Panc1 (cell line): ENCODE measurements around the gene ALOX5. TPM values are rescaled to one million over a fixed set of nuclear protein-coding genes. Genes with fewer than 3 reads are reported as not detected.

ENCODE experiments used
- ATAC-seq: fragments of 200-7000 bp; cut with Tn5 transposase; 2 replicates; pipeline ENCODE4 v1.9.1; 2020; ENCODE audit warnings: mild to moderate bottlenecking, moderate library complexity
- BruUV-seq: library from RNA; stranded (reverse); fragments of 400-500 nt; replicated peaks from 2 replicates; lab custom pipeline; 2021; lab: Mats Ljungman, UMichigan
- CTCF ChIA-PET: fragments of 300-600 bp; sonication (Branson Sonifier 250); formaldehyde crosslinking; loops from one replicate; lab custom pipeline; 2022; ENCODE audit warnings: antibody characterized with exemption; lab: Charles Lee
- POLR2A ChIA-PET: fragments of 300-600 bp; sonication (Branson Sonifier 250); formaldehyde crosslinking; loops from one replicate; lab custom pipeline; 2022; ENCODE audit warnings: antibody characterized with exemption; lab: Charles Lee
- DNase-seq: peaks from one replicate; pipeline ENCODE4 v3.0.0-alpha.2; 2010; ENCODE audit warnings: low read depth, low spot score
- H3K27ac ChIP-seq: 2 replicates; pipeline ENCODE4 v1.5.1; 2011; ENCODE audit warnings: mild to moderate bottlenecking, low read length, inconsistent platforms
- H3K27me3 ChIP-seq: fragments of 200-500 bp; sonication (Bioruptor generic); 2 replicates; pipeline ENCODE4 v1.6.0; 2014; ENCODE audit warnings: low read length, inconsistent platforms; ENCODE audit not compliant: control insufficient read depth, insufficient read depth
- H3K36me3 ChIP-seq: fragments of 200-500 bp; sonication (Bioruptor generic); 2 replicates; pipeline ENCODE4 v1.5.1; 2014; ENCODE audit warnings: inconsistent platforms, mild to moderate bottlenecking, low read length, moderate library complexity; ENCODE audit not compliant: control insufficient read depth, insufficient read depth
- H3K4me1 ChIP-seq: 2 replicates; pipeline ENCODE4 v1.5.1; 2011; ENCODE audit warnings: inconsistent platforms, mild to moderate bottlenecking, low read length, moderate library complexity; ENCODE audit not compliant: control insufficient read depth, insufficient read depth
- H3K4me3 ChIP-seq, 2 experiments: 2 replicates each; pipeline ENCODE4 v1.5.1; 2011 to 2012; ENCODE audit warnings: low read depth in 2 of 2, low read length in 2 of 2, mild to moderate bottlenecking in 2 of 2, inconsistent platforms in 1 of 2, moderate library complexity in 1 of 2
- H3K9me3 ChIP-seq: fragments of 200-500 bp; sonication (Bioruptor generic); 2 replicates; pipeline ENCODE4 v1.5.1; 2014; ENCODE audit warnings: low read depth, mild to moderate bottlenecking, inconsistent platforms, low read length, moderate library complexity; ENCODE audit not compliant: control insufficient read depth, insufficient read depth
- CTCF ChIP-seq: fragments of 450-650 bp; IDR thresholded peaks from 2 replicates; pipeline ENCODE4 v1.5.1; 2017; ENCODE audit warnings: mild to moderate bottlenecking
- POLR2AphosphoS5 ChIP-seq: IDR thresholded peaks from 2 replicates; pipeline ENCODE4 v1.6.1; 2012; ENCODE audit warnings: mild to moderate bottlenecking, low read depth, low read length, moderate library complexity
- TCF7L2 ChIP-seq: IDR thresholded peaks from 2 replicates; pipeline ENCODE4 v1.6.1; 2011; ENCODE audit warnings: mild to moderate bottlenecking, low read depth, low read length, inconsistent platforms
- in situ Hi-C: cut with HindIII; loops from 2 replicates; pipeline ENCODE4 v1.10.0; 2016; ENCODE audit warnings: low sequenced_read_pairs, low pct_unique_long_range_greater_than_20kb
- intact Hi-C: fragments of 100-400 bp; cut with micrococcal nuclease; formaldehyde crosslinking; loops from one replicate; pipeline ENCODE4 v1.10.0; 2022; ENCODE audit not compliant: unreplicated experiment
- total RNA-seq: library from RNA; stranded (reverse); gene quantifications from one replicate; pipeline ENCODE4 v1.2.1, GENCODE V29; 2021; ENCODE audit not compliant: unreplicated experiment
- TF ChIP-seq, protein P1 (sequence below), 2 experiments: IDR thresholded peaks; 2 replicates each; pipeline ENCODE4 v1.6.1; 2011 to 2012; ENCODE audit warnings: low read depth in 2 of 2, control low read depth in 1 of 2, low read length in 1 of 2, mild to moderate bottlenecking in 1 of 2, moderate library complexity in 1 of 2; ENCODE audit not compliant: insufficient read depth in 1 of 2

ALOX5 gene
- total RNA-seq, 1 experiment from 2014 or later, result 0.82 TPM

DNA sequence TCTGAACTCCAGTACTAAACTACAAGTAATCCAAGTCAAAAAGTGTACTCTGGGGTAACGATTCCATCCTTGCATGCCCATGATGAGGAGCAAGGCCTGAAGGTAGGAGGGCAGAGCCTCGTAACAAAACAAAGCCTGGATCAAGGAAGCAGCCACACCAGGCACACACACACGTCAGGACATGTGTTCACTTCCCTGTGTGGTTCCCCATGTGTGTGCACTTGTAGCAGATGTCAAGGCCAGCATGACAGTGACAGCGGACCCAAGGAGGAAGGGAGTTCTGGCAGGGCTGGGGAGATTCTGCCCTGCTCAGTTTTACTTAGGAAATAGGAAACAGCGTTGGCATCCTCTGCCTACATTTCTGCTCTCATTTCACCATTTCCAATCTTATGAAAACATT is 92.8 kb downstream of the ALOX5 start:
- Histone ChIP-seq H3K9me3 (no peaks in the 10 kb centered on the region), H3K36me3 (no peaks in the 10 kb centered on the region), H3K27ac (peak overlapping the region; percentile 52), H3K4me3 (no peak overlapping the region), H3K27me3 (no peaks in the 10 kb centered on the region), H3K4me1 (peaks cover 56% of the 10 kb centered on the region)
- no peak for TF ChIP-seq POLR2AphosphoS5
- no peak for TF ChIP-seq TCF7L2
- TF ChIP-seq CTCF, result no peak
- CTCF ChIA-PET, result no interaction called here
- POLR2A ChIA-PET, result no interaction called here
- in situ Hi-C loops (no loop called here), intact Hi-C loops (loop anchor here (2.0 to 5.0 kb wide), 2 partner anchors 126 to 206 kb away; partner anchors contain the start of gene ZFAND4)
- DNase-seq (no peak), ATAC-seq (no peak)
- BruUV-seq, result no TSS peak

GRCh38 chr10:45468079-45468478 is 94.1 kb downstream of the ALOX5 start:
- Histone ChIP-seq H3K27me3 (no peaks in the 10 kb centered on the region), H3K4me3 (no peak overlapping the region), H3K9me3 (no peaks in the 10 kb centered on the region), H3K27ac (peak overlapping the region; percentile 86), H3K36me3 (no peaks in the 10 kb centered on the region), H3K4me1 (peaks cover 69% of the 10 kb centered on the region)
- no TSS peak for BruUV-seq
- DNase-seq (no peak), ATAC-seq (no peak)
- in situ Hi-C loops (no loop called here), intact Hi-C loops (loop anchor here (5.0 kb wide), 1 partner anchor 124 kb away; no protein-coding TSS in a partner anchor)
- CTCF ChIA-PET, result no interaction called here
- POLR2A ChIA-PET, result no interaction called here
- TF ChIP-seq CTCF, result no peak
- TF ChIP-seq POLR2AphosphoS5, result no peak
- TF ChIP-seq, protein P1, sequence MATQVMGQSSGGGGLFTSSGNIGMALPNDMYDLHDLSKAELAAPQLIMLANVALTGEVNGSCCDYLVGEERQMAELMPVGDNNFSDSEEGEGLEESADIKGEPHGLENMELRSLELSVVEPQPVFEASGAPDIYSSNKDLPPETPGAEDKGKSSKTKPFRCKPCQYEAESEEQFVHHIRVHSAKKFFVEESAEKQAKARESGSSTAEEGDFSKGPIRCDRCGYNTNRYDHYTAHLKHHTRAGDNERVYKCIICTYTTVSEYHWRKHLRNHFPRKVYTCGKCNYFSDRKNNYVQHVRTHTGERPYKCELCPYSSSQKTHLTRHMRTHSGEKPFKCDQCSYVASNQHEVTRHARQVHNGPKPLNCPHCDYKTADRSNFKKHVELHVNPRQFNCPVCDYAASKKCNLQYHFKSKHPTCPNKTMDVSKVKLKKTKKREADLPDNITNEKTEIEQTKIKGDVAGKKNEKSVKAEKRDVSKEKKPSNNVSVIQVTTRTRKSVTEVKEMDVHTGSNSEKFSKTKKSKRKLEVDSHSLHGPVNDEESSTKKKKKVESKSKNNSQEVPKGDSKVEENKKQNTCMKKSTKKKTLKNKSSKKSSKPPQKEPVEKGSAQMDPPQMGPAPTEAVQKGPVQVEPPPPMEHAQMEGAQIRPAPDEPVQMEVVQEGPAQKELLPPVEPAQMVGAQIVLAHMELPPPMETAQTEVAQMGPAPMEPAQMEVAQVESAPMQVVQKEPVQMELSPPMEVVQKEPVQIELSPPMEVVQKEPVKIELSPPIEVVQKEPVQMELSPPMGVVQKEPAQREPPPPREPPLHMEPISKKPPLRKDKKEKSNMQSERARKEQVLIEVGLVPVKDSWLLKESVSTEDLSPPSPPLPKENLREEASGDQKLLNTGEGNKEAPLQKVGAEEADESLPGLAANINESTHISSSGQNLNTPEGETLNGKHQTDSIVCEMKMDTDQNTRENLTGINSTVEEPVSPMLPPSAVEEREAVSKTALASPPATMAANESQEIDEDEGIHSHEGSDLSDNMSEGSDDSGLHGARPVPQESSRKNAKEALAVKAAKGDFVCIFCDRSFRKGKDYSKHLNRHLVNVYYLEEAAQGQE (IDR thresholded peaks at IDR 0.05; ENCODE audit: insufficient read depth in 1 of 2, low read depth in 2 of 2, low read length in 1 of 2), result no peak
